Activated CD8-positive, alpha-beta memory T cell treated with anti-CD3 and anti-CD28 coated beads, Interleukin-2, amount 50 U/mL, for 1 hour (primary cell): ENCODE measurements around the gene CBY2.
"Not testable (repeated sequence)": the region's sequence is repeated elsewhere in the genome, so short reads cannot be mapped to it uniquely, and the experiment has no call there.

Source experiments
- DNase-seq: peaks from one replicate; pipeline ENCODE4 v3.0.0-alpha.2; 2020; ENCODE audit errors: extremely low read depth

The CBY2 gene

DNA sequence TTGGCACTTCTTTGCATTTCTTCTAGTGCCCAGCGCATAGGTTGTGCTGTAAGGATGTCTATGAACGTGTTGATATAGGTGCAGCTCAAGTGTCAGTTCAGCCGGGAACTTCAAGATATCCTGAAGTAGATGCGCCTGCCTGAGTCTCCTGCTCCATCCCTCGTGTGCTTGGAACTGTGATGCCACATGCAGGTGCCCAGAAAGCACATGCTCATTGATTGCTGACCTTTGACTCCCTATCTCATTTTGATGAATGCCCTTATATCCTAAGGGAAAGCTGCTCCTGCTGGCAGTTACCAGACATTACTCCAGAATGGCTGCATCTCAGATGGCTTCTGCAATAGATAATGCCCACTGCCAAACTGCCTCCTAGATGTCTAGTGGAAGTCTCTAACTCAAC lies 40.9 kb downstream of the CBY2 start:
- no peak for DNase-seq

DNA sequence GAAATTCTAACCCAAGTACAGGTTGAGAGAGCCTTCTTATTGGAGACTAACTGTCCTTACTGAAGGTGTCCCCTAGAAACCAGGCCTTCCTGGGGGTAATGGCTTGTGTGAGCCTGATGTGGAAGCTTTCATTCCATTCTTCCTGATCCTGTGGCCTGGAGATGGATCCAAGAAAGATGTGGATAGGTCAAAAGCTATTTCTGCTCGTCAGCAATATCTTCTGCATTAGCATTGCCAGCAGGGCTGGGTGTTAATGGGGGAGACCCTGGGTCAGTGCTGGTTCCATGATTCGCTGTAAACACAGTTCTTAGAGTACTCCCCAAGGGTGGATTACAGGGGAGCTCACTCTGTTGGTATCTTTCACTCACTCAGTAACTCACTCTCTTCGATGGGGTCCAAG lies 42.9 kb downstream of the CBY2 start:
- no peak for DNase-seq

DNA sequence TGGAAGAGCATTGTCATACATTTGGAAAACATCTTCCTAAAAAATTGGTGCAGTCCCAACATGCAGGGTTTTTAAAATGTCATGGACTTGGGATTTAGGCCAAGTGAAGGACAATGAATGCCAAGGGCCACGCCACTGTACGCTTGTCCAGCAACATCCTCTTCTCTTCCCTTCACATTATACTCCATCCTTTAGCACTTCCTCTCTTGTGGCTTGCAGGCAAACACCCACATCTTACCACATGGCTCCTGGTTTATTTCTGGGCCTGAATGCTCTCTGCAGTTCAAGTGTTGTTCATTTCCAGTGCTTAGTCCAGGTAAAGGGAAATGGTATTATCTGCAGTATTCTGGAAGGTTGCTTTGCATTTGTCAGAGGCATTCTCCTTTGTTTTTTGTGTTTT lies 45.0 kb downstream of the CBY2 start:
- no peak for DNase-seq

GRCh38 chr13:45748941-45749759 lies 47.0 kb downstream of the CBY2 start:
- DNase-seq = no peak

DNA sequence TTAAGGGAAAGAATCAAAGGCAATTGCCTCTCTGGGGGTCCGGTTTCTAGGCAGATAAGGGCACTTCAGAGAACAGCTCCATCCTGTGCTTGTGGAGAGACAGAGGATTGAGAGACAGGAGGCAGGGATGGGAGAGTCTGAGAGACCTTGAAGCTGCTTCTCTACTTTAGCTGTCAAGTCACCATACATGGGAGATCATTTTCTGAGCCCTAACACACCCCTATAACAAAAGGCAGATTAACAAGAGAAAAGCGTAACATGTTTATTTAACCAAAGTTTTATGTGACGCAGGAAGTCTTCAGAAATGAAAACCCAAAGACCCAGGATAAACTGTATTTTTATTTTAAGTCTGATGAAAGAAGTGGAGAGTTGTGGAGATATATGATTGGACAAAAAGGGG lies 48.4 kb downstream of the CBY2 start:
- no peak for DNase-seq

- DNase-seq = no peak
Observed at GRCh38 chr13:45751885-45752284, 49.8 kb downstream of the CBY2 start.

DNA sequence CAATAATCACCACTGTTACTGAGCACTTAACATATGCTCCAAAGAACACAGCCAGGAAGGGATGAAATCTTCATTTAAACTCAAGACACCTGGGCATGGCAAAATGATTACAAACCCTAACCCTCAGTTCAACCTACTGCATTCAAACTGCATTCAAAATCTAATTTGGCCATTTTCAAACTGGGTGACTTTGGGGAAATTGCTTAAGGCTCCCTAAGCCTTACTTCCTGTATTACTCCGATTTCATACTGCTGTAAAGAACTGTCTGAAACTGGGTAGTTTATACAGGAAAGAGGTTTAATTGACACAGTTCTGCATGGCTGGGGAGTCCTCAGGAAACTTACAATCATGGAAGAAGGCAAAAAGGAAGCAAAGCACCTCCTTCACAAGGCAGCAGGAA lies 50.4 kb downstream of the CBY2 start:
- DNase-seq = no peak

- DNase-seq = not testable (repeated sequence)
Observed at GRCh38 chr13:45756498-45756897, 54.4 kb downstream of the CBY2 start.

GRCh38 chr13:45757589-45757988 lies 55.5 kb downstream of the CBY2 start:
- not testable (repeated sequence) for DNase-seq

DNA sequence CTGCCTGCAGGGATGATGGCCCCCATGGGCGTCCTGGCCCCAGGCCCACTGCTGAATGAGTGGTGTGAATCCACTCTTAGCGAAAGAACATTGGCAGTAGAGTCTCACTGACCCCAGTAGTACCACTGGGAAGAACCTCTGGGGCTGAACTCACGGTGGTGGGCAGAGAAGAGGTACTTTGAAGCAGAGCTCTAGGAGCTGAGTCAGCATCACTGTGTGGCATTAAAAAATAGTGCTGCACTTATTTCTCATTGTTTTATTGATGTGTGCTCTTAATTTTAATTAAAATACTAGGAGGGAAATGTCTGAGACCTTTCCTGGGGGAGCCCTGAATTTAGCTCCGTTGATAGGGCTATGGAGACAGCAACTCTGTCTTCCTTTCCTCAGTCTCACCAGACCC lies 61.3 kb downstream of the CBY2 start:
- DNase-seq = no peak
